ENCODE results near the gene TFPI.
"Not testable (repeated sequence)": the region's sequence is repeated elsewhere in the genome, so short reads cannot be mapped to it uniquely, and the experiment has no call there.

Gene TFPI

DNA sequence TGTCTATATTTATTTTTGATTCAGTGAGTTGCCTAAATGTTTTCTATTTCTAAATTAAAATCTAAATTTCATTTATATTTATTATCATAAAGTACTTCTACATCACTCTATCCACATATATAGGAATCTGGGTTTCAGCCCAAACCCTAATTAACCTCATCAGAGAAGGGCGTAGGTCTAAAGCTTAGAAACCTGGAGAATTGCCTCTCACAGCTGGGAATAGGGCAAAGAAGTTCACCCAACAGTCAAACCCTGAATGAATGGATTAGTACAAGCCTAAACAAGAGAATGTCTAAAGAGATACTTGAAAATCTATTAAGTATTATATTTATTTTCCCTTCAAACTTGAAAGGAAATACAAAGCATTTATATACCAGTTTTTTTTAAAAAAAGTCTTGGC lies 26.2 kb downstream of the TFPI start:
- no peak for DNase-seq (ENCODE audit: low read depth)

DNA sequence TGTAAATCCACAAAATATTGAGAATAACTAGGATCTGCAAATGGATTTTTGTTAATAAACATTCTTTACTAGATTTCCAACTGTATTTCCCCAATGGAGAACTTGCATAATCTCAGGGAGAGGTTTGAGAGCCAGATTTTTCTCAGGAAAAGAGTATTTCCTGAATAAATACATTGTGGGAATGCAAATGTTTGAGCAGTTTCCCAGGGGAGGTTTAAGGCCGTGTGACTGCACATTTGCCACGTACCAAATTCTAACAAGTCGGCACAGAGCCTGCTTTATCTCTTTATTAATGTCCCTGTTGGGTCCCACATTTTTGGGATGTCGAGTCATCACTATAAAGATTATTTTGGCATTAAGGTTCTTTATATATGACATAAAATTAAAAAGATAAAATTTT lies 27.0 kb downstream of the TFPI start:
- no peak for DNase-seq (ENCODE audit: low read depth)

DNA sequence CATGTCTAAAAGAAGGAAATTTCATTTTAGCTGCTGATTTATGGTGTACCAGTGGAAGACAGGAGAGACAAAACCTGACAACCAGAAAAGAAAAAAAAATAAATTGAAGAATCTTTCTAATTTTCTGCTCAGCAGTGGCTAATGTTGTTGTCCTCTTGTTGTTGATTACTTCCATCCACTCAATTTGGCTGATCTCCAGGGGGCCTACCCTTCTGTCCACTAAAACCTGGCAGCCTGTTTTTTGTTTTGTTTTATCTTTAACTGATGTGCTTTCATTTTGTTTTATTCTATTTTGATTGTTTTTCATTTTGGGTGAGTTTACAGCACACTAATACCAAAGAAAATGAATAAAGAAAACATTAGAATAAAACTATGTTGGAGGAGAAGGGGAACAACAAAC lies 27.4 kb downstream of the TFPI start:
- DNase-seq (ENCODE audit: low read depth) = no peak

DNA sequence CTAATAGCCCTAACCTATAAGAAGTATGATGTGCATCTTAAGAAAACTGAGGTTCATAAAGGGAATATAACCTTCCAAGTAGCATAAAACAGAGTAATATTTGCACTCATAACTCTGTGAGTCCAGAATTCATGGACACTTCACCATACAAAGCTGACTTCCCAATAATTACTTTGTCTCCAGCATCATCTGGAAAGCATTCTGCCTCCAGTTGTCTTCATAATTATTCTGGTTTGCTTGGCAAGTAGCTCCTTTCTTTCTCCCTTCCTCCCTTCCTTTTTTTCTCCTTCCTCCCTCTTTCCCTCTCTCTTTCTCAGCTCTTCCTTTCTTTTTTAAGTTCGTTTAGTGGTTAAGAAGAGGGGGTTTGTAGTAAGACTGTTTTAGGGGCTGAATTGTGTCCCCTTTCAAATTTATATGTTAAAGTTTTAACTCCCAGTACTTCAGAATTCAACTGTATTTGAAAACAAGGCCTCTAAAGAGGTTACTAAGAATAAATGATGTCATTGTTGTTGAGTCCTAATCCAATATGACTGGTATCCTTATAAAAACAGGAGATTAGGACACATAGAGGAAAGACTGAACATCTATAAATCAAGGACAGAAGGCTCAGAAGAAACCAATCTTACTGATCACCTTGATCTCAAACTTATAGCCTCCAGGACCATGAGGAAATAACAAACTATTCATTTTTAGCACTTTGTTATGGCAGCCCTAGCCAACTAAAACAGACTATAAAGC lies 28.9 kb downstream of the TFPI start:
- no peak for DNase-seq (ENCODE audit: low read depth)

DNA sequence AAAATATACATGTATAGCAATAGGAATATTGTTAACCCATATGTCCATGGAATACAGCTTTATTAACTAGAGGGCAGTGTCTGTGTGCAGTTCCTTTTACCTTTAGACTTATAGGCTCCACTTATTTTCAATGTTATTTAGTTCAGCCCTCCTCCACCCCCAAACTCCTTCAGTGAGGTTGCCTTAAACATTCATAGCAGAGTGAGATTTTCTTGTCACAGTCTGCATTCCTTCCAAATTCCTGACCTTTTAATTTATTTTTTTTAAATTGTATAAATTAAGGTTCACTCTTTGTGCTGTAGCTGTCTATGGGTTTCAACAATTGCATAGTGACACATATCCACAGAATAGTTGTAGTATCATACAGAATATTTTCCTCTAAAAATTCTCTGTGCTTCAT lies 30.9 kb downstream of the TFPI start:
- no peak for DNase-seq (ENCODE audit: low read depth)

DNA sequence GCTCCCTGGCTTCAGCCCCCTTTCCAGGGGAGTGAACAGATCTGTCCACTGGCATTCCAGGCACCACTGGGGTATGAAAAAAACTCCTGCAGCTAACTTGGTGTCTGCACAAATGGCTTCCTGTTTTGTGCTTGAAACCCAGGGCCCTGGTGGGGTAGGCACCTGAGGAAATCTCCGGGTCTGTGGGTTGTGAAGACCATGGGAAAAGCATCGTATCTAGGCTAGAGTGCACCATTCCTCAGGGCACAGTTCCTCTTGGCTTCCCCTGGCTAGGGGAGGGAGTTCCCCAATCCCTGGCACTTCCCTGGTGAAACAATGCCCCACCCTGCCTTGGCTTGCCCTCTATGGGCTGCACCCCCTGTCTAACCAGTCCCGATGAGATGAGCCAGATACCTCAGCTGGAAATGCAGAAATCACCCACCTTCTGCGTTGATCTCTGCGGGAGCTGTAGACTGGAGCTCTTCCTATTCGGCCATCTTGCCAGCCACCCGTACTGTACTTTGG lies 34.1 kb downstream of the TFPI start:
- DNase-seq (ENCODE audit: low read depth) = no peak

DNA sequence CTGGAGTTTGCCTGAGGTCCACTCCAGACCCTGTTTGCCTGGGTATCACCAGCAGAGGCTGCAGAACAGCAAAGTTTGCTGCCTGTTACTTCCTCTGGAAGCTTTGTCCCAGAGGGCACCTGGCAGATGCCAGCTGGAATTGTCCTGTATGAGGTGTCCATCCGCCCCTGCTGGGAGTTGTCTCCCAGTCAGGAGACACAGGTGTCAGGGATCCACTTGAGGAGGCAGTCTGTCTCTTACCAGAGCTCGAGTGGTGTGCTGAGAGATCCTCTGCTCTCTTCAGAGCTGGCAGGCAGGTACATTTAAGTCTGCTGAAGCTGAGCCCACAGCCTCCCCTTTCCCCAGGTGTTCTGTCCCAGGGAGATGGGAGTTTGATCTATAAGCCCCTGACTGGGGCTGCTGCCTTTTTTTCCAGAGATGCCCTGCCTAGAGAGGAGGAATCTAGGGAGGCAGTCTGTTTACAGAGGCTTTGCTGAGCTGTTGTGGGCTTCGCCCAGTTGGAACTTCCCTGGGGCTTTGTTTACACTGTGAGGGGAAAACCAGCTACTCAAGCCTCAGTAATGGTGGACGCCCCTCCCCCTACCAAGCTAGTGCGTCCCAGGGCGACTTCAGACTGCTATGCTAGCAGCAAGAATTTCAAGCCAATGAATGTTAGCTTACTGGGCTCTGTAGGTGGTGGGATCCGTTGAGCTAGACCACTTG lies 34.7 kb downstream of the TFPI start:
- no peak for DNase-seq (ENCODE audit: low read depth)

DNA sequence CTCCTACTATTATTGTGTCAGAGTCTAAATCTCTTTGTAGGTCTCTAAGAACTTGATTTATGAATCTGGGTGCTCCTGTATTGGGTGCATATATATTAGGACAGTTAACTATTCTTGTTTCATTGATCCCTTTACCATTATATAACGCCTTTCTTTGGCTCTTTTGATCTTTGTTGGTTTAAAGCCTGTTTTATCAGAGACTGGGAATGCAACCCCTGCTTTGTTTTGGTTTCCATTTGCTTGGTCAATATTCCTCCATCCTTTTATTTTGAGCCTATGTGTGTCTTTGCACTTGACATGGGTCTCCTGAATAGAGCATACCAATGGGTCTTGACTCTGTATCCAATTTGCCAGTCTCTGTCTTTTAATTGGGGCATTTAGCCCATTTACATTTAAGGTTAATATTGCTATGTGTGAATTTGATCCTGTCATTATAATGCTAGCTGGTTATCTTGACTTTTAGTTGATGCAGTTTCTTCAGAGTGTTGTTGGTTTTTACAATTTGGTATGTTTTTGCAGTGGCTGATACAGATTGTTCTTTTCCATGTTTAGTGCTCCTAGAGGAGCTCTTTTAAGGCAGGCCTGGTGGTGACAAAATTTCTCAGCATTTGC lies 36.4 kb downstream of the TFPI start:
- DNase-seq (ENCODE audit: low read depth) = not testable (repeated sequence)

DNA sequence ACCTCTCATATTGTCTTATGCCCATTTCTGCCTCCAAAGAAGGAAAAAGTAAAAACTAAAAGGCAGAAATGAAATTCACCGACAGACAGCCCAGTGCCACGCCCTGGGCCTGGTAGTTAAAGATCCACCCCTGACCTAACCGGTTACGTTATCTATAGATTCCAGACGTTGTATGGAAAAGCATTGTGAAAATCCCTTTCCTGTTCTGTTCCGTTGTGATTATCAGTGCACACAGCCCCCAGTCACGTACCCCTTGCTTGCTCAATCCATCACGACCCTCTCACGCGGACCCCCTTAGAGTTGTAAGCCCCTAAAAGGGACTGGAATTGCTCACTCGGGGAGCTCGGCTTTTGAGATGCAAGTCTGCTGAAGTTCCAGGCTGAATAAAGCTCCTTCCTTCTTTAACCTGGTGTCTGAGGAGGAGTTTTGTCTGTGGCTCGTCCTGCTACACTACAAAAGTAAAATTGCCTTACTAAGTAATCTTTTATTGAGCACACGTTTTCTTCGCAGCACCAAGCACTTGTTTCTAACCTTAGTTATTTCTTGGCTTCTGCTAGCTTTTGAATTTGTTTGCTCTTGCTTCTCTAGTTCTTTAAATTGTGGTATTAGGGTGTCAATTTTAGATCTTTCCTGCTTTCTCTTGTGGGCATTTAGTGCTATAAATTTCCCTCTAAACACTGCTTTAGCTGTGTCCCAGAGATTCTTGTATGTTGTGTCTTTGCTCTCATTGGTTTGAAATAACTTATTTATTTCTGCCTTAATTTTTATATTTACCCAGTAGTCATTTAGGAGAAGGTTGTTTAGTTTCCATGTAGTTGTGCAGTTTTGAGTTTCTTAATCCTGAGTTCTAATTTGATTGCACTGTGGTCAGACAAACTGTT lies 37.4 kb downstream of the TFPI start:
- not testable (repeated sequence) for DNase-seq (ENCODE audit: low read depth)

DNA sequence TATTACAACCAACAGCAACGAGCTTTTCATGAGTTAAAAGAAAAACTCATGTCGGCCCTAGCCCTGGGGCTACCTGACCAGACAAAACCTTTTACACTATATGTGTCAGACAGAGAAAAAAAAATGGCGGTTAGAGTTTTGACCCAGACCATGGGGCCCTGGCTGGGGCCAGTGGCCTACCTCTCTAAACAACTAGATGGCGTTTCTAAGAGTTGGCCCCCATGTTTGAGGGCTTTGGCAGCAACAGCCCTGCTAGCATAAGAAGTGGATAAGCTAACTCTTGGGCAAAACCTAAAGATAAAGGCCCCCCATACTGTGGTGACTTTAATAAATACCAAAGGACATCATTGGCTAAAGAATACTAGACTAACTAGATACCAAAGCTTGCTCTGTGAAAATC lies 39.3 kb downstream of the TFPI start:
- no peak for DNase-seq (ENCODE audit: low read depth)

DNA sequence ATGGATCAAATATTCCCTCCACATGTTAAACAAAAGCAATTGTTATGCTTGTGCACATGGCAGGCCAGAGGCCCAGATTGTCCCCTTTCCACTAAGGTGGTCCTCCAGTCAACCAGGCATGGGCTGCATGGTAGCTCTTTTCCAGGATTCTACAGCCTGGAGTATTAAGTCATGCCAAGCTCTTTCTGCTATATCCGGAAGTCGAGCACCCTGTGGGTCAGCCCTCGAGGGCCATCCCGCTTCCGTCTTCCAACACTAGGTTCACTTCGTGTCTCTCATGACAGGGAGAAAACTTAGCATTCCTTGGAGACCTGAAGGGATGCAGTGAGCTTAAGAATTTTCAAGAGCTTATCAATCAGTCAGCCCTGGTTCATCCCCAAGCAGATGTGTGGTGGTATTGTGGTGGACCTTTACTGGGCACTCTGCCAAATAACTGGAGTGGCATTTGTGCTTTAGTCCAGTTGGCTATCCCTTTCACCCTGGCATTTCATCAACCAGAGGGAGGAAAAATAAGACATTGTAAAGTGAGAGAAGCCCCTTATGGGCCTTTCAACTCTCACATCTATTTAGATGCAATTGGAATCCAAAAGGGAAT lies 39.9 kb downstream of the TFPI start:
- DNase-seq (ENCODE audit: low read depth) = not testable (repeated sequence)

DNA sequence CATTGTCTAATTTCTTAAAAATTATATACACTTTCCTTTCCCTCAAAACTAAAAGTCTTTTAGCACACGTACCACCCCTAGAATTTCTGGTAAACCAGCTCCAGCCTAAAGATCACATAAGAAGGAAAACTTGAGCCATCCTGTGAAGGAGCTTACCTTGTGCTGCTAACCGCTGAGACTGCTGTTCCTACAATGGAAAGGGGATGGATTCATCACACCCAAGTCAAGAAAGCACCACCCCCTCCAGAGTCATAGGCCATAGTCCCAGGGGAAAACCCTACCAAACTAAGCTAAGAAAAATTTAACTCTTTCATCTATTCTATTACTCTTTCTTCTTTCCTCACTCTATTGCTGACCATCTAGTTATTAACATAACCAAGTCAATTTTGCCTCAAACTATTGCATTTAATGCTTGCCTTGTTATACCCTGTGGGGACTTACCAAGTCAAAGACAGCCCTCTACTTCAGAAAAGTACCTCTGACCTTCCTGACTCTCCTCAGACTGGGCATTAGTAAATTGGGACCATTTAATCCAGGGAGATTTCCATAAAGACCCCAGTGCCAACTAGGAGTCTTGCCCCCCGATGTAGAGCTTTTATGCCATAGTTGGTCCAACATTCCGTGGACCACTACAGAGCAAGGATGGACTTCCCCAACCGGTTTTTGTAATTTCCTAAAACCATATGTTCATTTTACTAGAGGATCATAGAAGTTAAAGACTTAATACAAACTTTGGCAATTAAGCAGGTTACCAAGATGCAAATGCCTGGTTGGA lies 40.6 kb downstream of the TFPI start:
- not testable (repeated sequence) for DNase-seq (ENCODE audit: low read depth)

DNA sequence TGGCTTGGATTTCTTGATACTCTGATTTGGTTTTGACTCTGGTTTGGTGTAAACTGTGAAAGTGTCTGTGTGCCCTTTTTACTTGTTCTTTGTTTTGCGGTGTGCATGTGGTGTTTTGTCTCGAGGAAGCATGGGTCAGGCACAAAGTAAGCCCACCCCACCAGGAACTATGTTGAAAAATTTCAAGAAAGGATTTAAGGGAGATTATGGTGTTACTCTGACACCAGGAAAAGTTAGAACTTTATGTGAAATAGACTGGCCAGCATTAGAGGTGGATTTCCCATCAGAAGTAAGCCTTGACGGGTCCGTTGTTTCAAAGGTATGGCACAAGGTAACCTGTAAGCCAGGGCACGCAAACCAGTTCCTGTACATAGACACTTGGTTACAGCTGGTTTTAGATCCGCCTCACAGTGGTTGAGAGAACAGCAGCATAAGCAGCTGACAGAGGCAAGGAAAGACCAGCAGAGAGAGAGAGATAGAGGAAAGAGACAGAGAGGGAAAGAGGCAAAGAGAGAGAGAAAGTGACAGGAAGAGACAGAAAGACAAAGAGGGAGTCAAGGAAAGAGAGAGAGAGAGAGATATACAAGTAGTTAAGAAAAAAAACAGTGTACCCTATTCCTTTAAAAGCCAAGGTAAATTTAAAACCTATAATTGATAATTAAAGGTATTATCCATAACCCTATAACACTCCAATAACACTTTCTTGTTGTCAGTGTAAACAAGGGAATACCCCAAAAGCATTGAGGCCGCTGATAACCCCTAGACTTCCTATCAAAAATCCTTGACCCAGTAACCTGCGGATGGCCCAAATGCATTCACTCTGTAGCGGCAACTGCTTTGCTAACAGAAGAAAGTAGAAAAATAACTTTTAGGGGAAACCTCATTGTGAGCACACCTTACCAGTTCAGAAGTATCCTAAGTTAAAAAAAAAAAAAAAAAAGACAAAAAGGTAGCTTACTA lies 42.6 kb downstream of the TFPI start:
- DNase-seq (ENCODE audit: low read depth) = no peak

DNA sequence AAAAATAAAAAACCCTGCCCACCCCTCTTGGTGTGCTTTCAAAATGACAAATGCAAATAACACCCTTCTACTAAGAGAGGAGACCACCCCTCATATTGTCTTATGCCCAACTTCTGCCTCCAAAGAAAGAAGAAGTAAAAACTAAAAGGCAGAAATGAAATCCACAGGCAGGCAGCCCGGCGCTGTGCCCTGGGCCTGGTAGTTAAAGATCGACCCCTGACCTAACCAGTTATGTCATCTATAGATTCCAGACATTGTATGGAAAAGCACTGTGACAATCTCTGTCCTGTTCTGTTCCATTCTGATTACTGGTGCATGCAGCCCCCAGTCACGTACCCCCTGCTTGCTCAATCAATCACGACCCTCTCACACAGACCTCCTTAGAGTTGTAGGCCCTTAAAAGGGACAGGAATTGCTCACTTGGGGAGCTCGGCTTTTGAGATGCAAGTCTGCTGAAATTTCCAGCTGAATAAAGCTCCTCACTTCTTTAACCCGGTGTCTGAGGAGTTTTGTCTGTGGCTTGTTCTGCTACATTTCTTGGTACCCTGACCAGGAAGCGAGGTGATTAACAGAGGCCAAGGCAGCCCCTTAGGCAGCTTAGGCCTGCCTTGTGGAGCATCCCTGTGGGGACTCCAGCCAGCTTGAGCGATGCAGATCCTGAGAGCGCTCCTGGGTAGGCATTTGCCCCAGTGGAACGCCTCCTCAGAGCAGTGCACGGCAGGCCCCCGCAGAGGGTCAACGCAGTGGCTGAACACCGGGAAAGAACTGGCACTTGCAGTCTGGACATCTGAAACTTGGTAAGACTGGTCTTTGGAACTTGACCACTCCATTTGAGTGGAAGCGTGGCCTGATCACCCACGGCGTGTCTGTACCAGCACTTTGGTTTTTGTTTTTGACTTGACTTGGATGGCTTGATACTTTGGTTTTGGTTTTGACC lies 43.5 kb downstream of the TFPI start:
- DNase-seq (ENCODE audit: low read depth) = not testable (repeated sequence)

DNA sequence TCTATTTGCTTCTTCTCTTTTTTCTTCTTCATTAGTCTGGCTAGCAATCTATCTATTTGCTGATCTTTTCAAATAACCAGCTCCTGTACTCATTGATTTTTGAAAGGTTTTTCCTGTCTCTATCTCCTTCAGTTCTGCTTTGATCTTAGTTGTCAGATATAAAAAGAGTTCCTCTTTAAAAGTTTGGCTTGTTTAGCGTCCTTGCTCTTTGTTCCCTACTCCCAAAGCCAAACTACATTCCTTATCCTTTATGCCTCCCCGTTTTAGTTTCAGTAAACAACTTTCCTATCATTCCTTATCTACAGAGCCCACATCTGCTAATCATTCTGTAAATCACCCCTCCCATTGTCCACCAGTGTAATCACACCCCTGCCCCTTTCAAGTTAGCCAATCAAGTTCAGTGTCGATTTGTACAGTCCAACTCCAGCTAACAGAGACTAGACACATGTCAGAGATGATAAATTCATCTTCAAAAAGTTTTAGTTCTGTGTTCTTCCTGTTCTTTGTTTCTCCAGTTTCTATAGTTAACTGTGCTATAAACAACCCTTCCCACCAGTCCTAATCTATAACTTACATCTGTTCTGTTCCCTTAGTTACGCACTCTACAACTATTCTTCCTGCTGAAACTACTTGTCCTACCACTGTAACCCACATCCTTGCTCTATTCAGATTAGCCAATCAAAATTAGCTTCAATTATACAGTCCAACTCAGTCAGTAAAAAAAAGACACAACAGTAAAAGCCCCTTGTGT lies 44.4 kb downstream of the TFPI start:
- no peak for DNase-seq (ENCODE audit: low read depth)

DNA sequence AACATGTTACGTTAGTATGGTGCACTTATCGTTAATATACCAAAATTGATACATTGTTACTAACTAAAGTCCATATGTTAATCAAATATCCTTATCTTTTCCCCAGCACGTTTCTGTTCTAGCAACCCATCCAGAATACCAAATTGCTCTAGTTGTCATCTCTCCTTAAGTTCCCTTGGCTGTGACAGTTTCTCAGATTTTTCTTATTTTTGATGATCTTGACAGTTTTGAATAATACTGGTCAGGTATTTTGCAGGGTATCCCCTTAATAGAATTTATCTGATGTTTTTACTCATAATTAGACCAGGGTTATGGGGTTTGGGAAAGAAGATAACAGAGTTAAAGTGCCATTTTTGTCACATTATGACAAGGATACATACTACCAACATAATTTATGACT lies 47.8 kb downstream of the TFPI start:
- no peak for DNase-seq (ENCODE audit: low read depth)

DNA sequence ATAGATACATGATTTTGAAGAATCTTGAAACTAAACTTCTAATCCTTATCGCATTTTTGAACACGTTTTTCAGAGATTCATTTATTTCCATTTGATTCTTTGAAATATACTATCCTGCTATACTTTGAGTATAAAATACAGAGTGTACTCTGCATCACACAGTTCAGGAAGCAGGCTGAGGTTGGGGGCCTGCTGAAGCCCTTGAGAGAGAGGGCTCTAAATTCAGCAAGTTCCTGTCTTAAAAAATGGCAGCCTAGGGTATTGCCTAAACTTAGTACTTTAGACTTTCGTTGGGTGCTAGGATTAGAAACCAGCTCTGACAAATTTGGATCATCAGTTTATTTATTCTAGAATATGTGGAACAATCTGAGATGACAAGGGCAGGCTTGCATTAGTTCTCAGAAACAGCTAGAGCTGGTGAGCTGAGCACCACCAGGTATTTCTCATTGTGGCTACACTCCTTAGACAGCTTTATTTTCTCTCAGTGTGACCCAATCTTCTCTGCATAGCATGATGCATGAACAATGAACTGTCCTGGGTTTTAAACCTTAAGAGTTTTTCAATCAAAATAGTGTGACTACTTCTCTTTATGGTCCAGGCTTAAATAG lies 49.1 kb downstream of the TFPI start:
- DNase-seq (ENCODE audit: low read depth) = no peak

All from T-helper 22 cell (primary cell).